GM19324 (cell line): ENCODE results near the gene TXNDC17.
"Not testable (repeated sequence)": the region's sequence is repeated elsewhere in the genome, so short reads cannot be mapped to it uniquely, and the experiment has no call there.

Experiments used
- ATAC-seq: cut with Tn5 transposase; IDR thresholded peaks from one replicate; pipeline ENCODE4 v1.9.1; 2021; ENCODE audit warnings: mild to moderate bottlenecking, moderate library complexity; ENCODE audit not compliant: unreplicated experiment, low FRiP score

The TXNDC17 gene

GRCh38 chr17:6636616-6637457 is 4.0 kb upstream of the TXNDC17 start:
- no peak for ATAC-seq

GRCh38 chr17:6637458-6637840 is 3.4 kb upstream of the TXNDC17 start:
- ATAC-seq = no peak

DNA sequence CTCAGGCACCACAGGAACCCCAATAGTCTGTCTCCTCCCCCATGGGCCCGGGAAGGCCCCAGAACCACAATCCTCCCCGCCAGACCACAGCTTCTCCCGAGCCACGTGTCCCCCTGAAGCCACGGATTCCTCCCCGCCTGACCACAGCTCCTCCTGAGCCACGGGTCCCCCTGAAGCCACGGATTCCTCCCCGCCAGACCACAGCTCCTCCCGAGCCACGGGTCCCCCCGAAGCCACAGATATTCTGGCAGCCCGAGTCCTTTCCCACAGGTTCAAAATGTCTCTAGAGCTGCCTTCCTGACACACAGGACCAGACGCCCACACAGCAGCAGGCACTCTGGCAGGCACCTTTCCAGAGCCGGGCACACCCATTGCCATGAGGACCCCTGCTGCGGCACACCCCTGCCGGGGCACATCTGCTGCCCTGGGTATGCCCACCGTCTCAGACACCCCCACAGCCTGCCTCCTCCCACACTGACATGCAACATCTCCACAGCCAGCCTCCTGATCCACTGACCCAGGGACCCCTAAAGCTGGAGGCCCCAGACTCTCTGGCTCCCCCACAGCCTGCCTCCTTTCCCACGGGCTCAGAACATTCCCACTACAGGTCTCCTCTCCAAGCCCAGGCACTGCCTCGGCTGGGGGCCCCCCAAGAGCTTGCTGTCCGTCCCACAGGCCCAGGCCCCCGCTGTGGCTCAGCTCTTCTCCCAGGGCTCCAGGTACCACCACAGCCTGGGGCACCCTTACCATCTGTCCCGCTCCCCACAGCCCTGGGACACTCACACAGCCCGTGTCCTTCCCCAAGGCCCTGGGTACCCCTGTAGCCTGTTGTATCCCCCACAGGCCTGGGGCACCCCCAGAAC is 2.6 kb upstream of the TXNDC17 start:
- ATAC-seq = no peak

GRCh38 chr17:6639014-6639585 is 1.8 kb upstream of the TXNDC17 start:
- no peak for ATAC-seq

DNA sequence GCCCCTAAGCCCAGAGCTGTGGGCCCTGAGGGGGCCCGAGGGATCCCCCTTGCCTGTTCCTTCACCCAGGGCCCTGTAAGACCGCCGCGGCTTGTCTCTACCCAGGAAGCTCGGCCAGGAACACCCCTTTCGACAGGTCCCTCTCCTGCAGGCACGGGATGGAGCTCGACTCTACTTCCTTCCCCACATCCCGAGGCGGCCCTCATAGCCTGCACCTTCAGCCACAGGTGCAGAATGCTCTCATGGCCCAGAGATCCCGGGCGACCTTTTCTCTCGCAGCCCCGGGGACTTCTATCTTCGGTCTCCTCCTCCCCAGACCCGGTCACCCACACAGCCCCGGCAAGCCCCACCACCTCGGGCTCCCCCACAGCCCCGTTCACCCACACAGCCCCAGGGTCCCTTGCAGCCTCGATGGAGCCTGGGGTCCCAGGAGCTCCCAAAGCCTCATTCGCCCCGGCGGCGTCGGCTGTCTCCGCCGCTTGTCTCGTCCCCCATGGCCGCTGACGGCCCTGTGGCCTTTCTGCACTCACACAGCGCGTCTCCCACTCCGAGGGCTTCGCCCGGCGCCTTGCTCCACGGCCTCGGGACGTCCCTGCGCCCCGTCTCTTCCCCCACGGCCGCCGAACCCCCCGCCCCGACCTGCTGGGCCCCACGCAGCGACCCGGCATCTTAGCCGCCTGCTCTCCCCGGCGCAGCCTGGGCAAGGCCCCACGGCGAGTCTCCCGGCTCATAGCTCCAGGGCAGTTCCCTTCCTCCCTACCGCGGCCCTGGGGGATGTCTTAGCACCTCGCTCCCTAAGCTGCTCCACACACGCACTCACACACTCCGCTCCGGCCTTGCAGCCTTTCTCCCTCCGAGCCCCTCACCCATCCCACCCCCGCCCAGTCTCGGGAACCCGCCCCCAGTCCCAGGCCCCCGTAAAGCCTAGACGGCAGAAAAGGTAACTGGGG is 999 bp upstream of the TXNDC17 start:
- no peak for ATAC-seq

DNA sequence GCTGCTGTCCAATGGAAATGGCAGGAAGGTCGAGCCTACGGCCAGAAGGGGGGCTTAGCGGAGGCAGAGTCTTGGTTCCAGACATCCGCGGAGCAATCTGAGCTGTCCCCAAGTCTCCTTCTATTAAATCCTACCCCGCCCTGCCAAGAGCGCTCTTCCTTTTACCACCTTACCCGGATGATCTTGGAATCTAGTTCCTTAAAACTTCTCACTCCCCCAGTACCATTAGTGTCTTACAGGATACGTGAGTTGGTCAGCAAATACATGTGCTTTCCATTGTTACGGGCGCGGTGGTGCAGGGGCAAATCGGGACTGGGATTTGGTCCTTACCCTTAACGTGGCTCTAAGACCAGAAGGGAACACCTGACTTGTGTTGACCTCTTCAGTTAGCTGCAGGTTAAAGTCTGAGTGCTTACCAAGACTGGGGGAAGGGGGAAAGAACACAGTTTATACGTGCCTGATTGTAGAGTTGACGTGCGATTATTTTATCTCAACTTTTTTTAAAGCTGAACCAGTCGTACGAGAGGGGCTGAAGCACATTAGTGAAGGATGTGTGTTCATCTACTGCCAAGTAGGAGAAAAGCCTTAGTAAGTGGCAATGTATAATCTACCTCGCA is 495 bp downstream of the TXNDC17 start:
- ATAC-seq = no peak

DNA sequence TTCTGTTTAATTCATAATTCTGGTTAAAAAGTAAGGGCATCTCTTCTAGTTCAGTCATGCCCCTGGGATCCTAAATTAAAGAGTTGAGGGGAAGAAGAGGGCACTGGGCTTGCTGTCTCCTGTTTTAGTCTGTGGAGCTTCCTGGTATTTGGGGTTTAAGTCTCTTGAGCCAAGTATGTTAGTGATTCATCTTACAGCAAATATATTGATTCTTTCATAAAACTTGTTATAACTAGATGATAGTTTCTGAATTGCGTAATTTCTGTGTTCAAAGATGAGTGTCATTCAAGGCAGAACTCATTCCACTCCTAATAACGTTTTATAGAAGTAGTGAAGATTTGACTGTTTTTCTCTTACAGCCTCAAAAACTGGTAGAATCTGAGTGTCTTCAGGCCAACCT is 1.7 kb downstream of the TXNDC17 start:
- ATAC-seq = no peak

GRCh38 chr17:6643451-6644125 is 2.7 kb downstream of the TXNDC17 start:
- ATAC-seq = no peak

DNA sequence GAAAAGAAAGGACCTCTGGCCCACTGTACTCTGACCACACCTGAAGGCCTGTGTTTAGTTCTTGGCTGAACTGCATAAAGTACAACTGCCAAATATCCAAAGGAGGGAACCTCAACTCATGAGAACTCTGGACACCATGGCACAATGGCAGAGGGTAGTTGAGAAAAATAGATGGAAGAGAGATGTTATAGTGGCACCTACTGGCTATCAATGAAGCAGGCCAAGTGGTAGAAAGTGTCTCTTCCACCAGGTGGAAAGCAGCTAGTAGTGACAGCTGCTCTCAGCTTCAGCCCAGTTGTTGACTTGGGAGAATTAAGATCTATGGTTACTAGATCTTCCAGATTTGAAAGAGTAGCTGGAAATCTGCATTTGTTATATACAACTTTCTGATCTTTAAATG is 7.3 kb downstream of the TXNDC17 start:
- ATAC-seq = no peak

DNA sequence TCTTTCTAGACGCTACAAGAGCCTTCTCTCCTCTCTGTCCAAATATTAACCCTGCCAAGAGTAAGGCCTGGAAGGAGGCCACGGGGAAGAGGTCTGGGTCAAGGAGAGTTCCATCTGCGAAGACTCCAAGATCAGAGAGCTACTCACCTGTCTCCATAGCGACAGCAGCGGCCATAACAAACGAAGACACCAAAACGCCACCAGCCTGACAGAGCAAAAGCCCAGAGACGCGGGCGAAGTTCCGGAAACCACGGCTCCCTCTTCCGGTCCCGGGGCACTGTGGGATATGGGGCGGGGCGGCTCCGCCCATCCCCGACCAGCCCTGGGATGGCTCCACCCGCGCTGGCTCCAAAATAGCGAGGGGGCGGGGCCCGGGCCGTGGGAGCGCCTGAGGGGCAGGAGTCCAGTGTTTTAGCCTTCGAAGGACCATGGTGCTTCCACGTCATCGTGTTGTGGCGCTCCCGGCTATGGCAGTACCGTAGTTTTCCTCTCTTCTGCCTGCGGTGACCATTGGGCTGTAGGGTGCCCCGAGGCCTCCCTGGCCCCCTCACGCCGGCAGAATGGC is 10.6 kb downstream of the TXNDC17 start, which contains the start of the genes C17orf100 and MED31:
Gene C17orf100, plus strand, starts transcription at position 409 of the 565 bp plus-strand sequence. Its CDS starts 152 bp downstream, at position 561.
Gene MED31, minus strand, starts transcription at position 252 of the 565 bp plus-strand sequence. Its CDS starts 77 bp downstream, at position 175.
- peak; percentile 95 for ATAC-seq

GRCh38 chr17:6651919-6652452 is 11.1 kb downstream of the TXNDC17 start:
- peak; percentile 26 for ATAC-seq

- ATAC-seq = no peak
Measured at GRCh38 chr17:6654841-6655731, 14.2 kb downstream of the TXNDC17 start.

GRCh38 chr17:6655732-6656361 is 15.0 kb downstream of the TXNDC17 start:
- ATAC-seq = not testable (repeated sequence)

DNA sequence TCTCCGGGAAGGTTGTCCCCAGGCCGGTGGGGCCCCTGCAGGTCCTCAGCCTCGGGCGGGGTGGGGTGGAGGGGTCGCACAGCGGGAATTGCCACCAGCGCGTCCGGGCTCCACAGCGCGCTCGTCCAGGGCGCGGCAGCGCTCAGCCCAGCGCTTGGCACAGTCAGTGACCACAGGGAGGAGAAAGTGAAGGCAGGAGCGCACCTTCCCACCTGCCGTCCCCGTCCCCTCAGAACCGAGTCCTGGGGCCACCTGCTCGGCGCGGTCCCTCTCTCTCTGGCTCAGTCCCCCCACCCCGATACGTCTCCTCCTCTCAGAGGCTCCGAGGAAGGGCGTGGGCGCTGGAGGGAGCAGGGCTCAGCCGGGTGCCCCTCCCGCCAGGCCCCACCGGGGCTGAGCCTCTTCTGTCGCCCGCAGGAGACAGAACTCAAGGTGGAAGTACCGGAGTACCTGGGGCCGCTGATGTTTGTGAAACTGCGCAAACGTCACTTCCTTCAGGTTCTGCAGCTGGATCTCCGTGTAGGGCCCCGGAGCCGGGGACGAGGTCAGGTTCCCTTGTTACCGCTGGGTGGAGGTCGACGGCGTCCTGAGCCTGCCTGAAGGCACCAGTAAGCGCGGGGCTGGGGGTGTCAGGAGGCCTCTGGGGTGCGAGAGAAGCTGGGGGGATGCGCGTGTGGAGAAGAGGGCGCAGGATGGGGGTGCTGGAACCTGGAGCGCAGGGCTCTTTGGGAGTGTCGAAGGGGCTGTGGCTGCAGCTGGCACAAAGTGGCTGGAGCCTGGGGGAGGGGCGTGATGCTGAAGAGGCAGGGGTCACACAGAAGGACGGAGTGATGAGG is 16.2 kb downstream of the TXNDC17 start:
- not testable (repeated sequence) for ATAC-seq

DNA sequence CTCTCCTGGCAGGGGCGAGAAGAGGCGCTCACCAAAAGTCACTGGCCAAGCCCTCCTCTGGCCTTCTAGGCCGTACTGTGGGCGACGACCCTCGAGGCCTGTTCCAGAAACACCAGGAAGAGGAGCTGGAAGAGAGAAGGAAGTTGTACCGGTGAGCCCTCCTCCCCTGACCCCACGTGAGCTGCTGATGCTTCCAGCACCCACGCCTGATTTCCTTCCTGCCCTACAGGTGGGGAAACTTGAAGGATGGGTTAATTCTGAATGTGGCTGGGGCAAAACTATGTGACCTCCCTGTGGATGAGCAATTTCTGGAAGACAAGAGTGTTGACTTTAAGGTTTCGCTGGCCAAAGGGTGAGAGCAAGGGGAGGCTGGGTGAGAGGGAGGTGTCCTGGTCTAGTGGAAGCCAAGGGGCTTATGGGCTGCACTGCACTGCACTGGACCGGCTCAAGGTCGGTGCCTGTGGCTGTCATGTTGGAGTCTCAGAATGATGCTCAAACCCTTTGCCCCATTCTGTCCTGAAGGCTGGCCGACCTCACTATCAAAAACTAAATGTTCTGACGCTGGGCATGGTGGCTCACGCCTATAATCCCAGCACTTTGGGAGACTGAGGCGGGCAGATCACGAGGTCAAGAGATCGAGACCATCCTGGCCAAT is 16.9 kb downstream of the TXNDC17 start:
- no peak for ATAC-seq
